Esophagus muscularis mucosa (tissue), 4 donors: ENCODE data around the gene STAC.

Experiments
- EP300 ChIP-seq: sonication (generic); formaldehyde crosslinking; IDR thresholded peaks from one replicate; pipeline ENCODE4 v1.6.1; 2017; ENCODE audit warnings: antibody characterized with exemption
- POLR2A ChIP-seq: fragments of 450-650 bp; IDR thresholded peaks from one replicate; pipeline ENCODE4 v1.6.1; 2017; ENCODE audit warnings: antibody characterized with exemption, moderate library complexity, mild to moderate bottlenecking, low read depth
- POLR2AphosphoS5 ChIP-seq, 2 donors: sonication (generic); formaldehyde crosslinking; IDR thresholded peaks; one replicate each; pipeline ENCODE4 v1.6.1; 2017; ENCODE audit warnings: antibody characterized with exemption in 2 of 2
- TF ChIP-seq, protein P1 (sequence below), 3 experiments: fragments of 200-600 bp in 2 of 3; fragments of 450-650 bp in 1 of 3; sonication (generic) in 2 of 3; IDR thresholded peaks; one replicate each; pipeline ENCODE4 v1.5.1; 2017 to 2019; ENCODE audit warnings: antibody characterized with exemption in 3 of 3, mild to moderate bottlenecking in 2 of 3, moderate library complexity in 1 of 3

DNA sequence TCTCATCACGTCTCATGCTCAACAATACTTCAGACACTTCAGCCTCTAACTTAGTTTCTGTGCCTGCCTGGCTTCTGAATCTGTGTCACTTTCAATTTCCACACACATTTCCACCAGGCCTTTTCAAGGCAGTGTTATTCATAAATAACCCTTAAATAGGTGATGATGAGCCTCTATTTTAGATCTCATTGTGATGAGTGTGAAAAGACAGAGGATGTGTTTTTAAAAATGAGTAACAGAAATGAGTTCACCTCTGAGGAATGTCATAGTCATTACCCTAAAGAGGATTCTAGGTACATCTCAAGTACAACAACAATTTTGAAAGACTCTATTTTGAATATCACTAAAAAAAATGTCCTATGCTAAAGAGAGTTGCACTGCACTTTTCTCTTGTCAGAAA is 64.6 kb downstream of the STAC start:
- TF ChIP-seq, protein P1, sequence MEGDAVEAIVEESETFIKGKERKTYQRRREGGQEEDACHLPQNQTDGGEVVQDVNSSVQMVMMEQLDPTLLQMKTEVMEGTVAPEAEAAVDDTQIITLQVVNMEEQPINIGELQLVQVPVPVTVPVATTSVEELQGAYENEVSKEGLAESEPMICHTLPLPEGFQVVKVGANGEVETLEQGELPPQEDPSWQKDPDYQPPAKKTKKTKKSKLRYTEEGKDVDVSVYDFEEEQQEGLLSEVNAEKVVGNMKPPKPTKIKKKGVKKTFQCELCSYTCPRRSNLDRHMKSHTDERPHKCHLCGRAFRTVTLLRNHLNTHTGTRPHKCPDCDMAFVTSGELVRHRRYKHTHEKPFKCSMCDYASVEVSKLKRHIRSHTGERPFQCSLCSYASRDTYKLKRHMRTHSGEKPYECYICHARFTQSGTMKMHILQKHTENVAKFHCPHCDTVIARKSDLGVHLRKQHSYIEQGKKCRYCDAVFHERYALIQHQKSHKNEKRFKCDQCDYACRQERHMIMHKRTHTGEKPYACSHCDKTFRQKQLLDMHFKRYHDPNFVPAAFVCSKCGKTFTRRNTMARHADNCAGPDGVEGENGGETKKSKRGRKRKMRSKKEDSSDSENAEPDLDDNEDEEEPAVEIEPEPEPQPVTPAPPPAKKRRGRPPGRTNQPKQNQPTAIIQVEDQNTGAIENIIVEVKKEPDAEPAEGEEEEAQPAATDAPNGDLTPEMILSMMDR (IDR thresholded peaks at IDR 0.05): no peak
- TF ChIP-seq POLR2A: no peak
- TF ChIP-seq POLR2AphosphoS5 (IDR thresholded peaks at IDR 0.05): no peak
- no peak for TF ChIP-seq EP300
